Spleen (tissue), 11 donors: ENCODE data around the gene MGMT. TPM values are rescaled to one million over a fixed set of nuclear protein-coding genes. Genes with fewer than 3 reads are reported as not detected.

Experiments used
- DNase-seq: peaks from one replicate; pipeline ENCODE4 v3.0.0-alpha.2; 2020
- H3K27ac ChIP-seq, 8 donors: fragments of 200-600 bp; sonication (generic) in 7 of 8; 1 replicate in 4 of 8; 2 replicates in 4 of 8; pipeline versions ENCODE4 v1.5.0 to v1.8.0; 2016 to 2021; ENCODE audit warnings: inconsistent platforms in 4 of 8, mild to moderate bottlenecking in 4 of 8, moderate library complexity in 1 of 8
- H3K27me3 ChIP-seq, 7 donors: fragments of 200-600 bp; sonication (generic) in 6 of 7; replicated peaks in 1 of 7; 1 replicate in 4 of 7; 2 replicates in 3 of 7; pipeline versions ENCODE4 v1.5.0 to v1.8.0; 2016 to 2021; ENCODE audit warnings: inconsistent platforms in 3 of 7, mild to moderate bottlenecking in 1 of 7
- H3K36me3 ChIP-seq, 6 donors: fragments of 200-600 bp; sonication (generic) in 5 of 6; 1 replicate in 4 of 6; 2 replicates in 2 of 6; pipeline versions ENCODE4 v1.5.0 to v1.8.0; 2016 to 2021; ENCODE audit warnings: inconsistent platforms in 2 of 6
- H3K4me1 ChIP-seq, 6 donors: fragments of 200-600 bp; sonication (generic) in 5 of 6; 1 replicate in 3 of 6; 2 replicates in 3 of 6; pipeline versions ENCODE4 v1.5.0 to v1.8.0; 2016 to 2021; ENCODE audit warnings: inconsistent platforms in 3 of 6
- H3K4me3 ChIP-seq, 8 donors: fragments of 200-600 bp; sonication (generic) in 7 of 8; 1 replicate in 4 of 8; 2 replicates in 4 of 8; pipeline versions ENCODE4 v1.5.0 to v1.8.0; 2016 to 2021; ENCODE audit warnings: inconsistent platforms in 4 of 8, mild to moderate bottlenecking in 4 of 8, moderate library complexity in 2 of 8
- H3K9me3 ChIP-seq, 8 donors: fragments of 200-600 bp; sonication (generic) in 7 of 8; 1 replicate in 4 of 8; 2 replicates in 4 of 8; pipeline versions ENCODE4 v1.5.0 to v1.8.0; 2016 to 2021; ENCODE audit warnings: inconsistent platforms in 4 of 8
- CTCF ChIP-seq, 11 experiments: fragments of 200-600 bp in 7 of 11; fragments of 450-650 bp in 4 of 11; sonication (generic) in 4 of 11; IDR thresholded peaks in 8 of 11; conservative IDR thresholded peaks in 3 of 11; 1 replicate in 7 of 11; 2 replicates in 4 of 11; pipeline versions ENCODE4 v1.4.0 to v1.8.0; 2016 to 2021; ENCODE audit warnings: antibody characterized with exemption in 11 of 11, inconsistent platforms in 4 of 11, mild to moderate bottlenecking in 1 of 11
- POLR2A ChIP-seq, 3 donors: fragments of 450-650 bp; IDR thresholded peaks; one replicate each; pipeline ENCODE4 v1.5.1; 2017; ENCODE audit warnings: antibody characterized with exemption in 3 of 3, mild to moderate bottlenecking in 1 of 3
- POLR2AphosphoS5 ChIP-seq, 3 donors: sonication (generic); formaldehyde crosslinking; IDR thresholded peaks; one replicate each; pipeline ENCODE4 v1.5.1; 2017; ENCODE audit warnings: antibody characterized with exemption in 3 of 3
- WGBS, 5 donors: extraction: QIAGEN DNeasy Blood & Tissue Kit in 3 of 5; methylation state at CpG; one replicate each; pipeline versions ENCODE4 v1.1.5 to v1.1.7; 2013 to 2018; 5-methylcytosine and 5-hydroxymethylcytosine counted together
- intact Hi-C: fragments of 100-400 bp; cut with DNase I; formaldehyde crosslinking; loops from one replicate; pipeline ENCODE4 v1.15.0; 2023; ENCODE audit warnings: low total_unique reads
- polyA plus RNA-seq, 3 donors: library from polyadenylated mRNA; stranded (reverse); fragments of 200-250 nt; gene quantifications; one replicate each; pipeline ENCODE4 v1.2.1, GENCODE V29; 2013
- total RNA-seq, 7 donors: library from RNA; depleted of rRNA in 3 of 7; stranded (reverse); fragments of >200 nt in 3 of 7; fragmentation: NEBNext Ultra II Directional in 4 of 7; extraction: Animal tissue kit (Norgen Biotek cat#: 25700) in 4 of 7; gene quantifications; one replicate each; pipeline versions ENCODE4 v1.1.0 to v1.2.1, GENCODE V29; 2016 to 2021
- donor health status: healthy with polysubstance abuse.
- donor health status: DM: no; HTN: no; CAD: no; lungs with moderate emphysema.
- donor health status: DM: no; HTN: no; CAD: no.
- donor health status: Bipolar disorder and iron deficiency.
- donor health status: healthy.
- donor health status: DM: no; HTN: no; CAD: no.
- donor health status: DM: yes; HTN: yes; CAD: no.

Gene MGMT
- total and polyA plus RNA-seq, 10 donors: 14.3 to 33.4 (median 21.7) TPM

GRCh38 chr10:129769381-129770116 is 302.5 kb downstream of the MGMT start:
- intact Hi-C loops: no loop called here

GRCh38 chr10:129770286-129770685 is 303.2 kb downstream of the MGMT start:
- no peak for TF ChIP-seq CTCF (IDR thresholded peaks at IDR 0.05 in 8 of 11, conservative IDR thresholded peaks at IDR 0.05 in 3 of 11)
- TF ChIP-seq POLR2A (IDR thresholded peaks at IDR 0.05): no peak
- no peak for TF ChIP-seq POLR2AphosphoS5 (IDR thresholded peaks at IDR 0.05)

More at GRCh38 chr10:129769381-129770116, 302.5 kb downstream of the MGMT start:
- H3K27ac ChIP-seq: no peak overlapping the region
- no peaks in the 10 kb centered on the region for H3K27me3 ChIP-seq
- WGBS, 5 donors: 80 to 89% (median 85%) methylated on average over 24 of the region's 24 CpGs
- DNase-seq: peak; percentile 73
- H3K4me3 ChIP-seq: no peak overlapping the region
- peaks cover 0 to 72% (median 27%) of the 10 kb centered on the region in 6 donors for H3K36me3 ChIP-seq
- no peaks in the 10 kb centered on the region for H3K4me1 ChIP-seq
- TF ChIP-seq POLR2A (IDR thresholded peaks at IDR 0.05) (no peak), CTCF (IDR thresholded peaks at IDR 0.05 in 8 of 11, conservative IDR thresholded peaks at IDR 0.05 in 3 of 11) (no peak), POLR2AphosphoS5 (IDR thresholded peaks at IDR 0.05) (no peak)
- H3K9me3 ChIP-seq: peaks cover 0 to 4% (median 0%) of the 10 kb centered on the region in 8 donors

GRCh38 chr10:129771024-129771423 is 304.0 kb downstream of the MGMT start:
- no peaks in the 10 kb centered on the region for H3K27me3 ChIP-seq
- no peaks in the 10 kb centered on the region for H3K4me1 ChIP-seq
- H3K36me3 ChIP-seq: peaks cover 0 to 61% (median 26%) of the 10 kb centered on the region in 6 donors
- peak; percentile 55 for DNase-seq
- H3K27ac ChIP-seq: no peak overlapping the region
- WGBS, 5 donors: 78 to 87% (median 81%) methylated on average over 13 of the region's 13 CpGs
- peaks cover 0 to 4% (median 0%) of the 10 kb centered on the region in 8 donors for H3K9me3 ChIP-seq
- intact Hi-C loops: no loop called here
- no peak overlapping the region for H3K4me3 ChIP-seq
- no peak for TF ChIP-seq POLR2AphosphoS5 (IDR thresholded peaks at IDR 0.05)
- no peak for TF ChIP-seq CTCF (IDR thresholded peaks at IDR 0.05 in 8 of 11, conservative IDR thresholded peaks at IDR 0.05 in 3 of 11)

More at GRCh38 chr10:129770286-129770685, 303.2 kb downstream of the MGMT start:
- H3K27ac ChIP-seq: no peak overlapping the region
- DNase-seq: peak; percentile 72
- no peaks in the 10 kb centered on the region for H3K4me1 ChIP-seq
- H3K4me3 ChIP-seq: no peak overlapping the region
- intact Hi-C loops: no loop called here
- WGBS, 5 donors: 87 to 97% (median 95%) methylated on average over 14 of the region's 14 CpGs
- H3K36me3 ChIP-seq: peaks cover 0 to 68% (median 27%) of the 10 kb centered on the region in 6 donors
- no peaks in the 10 kb centered on the region for H3K27me3 ChIP-seq
- H3K9me3 ChIP-seq: peaks cover 0 to 4% (median 0%) of the 10 kb centered on the region in 8 donors

- intact Hi-C loops: no loop called here
- H3K27me3 ChIP-seq: no peaks in the 10 kb centered on the region
- peaks cover 0 to 56% (median 23%) of the 10 kb centered on the region in 6 donors for H3K36me3 ChIP-seq
- no peaks in the 10 kb centered on the region for H3K4me1 ChIP-seq
- H3K4me3 ChIP-seq: no peak overlapping the region
- peaks cover 0 to 4% (median 0%) of the 10 kb centered on the region in 8 donors for H3K9me3 ChIP-seq
- H3K27ac ChIP-seq: no peak overlapping the region
- peak; percentile 44 for DNase-seq
- no peak for TF ChIP-seq CTCF (IDR thresholded peaks at IDR 0.05 in 8 of 11, conservative IDR thresholded peaks at IDR 0.05 in 3 of 11)
- no peak for TF ChIP-seq POLR2A (IDR thresholded peaks at IDR 0.05)
- no peak for TF ChIP-seq POLR2AphosphoS5 (IDR thresholded peaks at IDR 0.05)
- WGBS, 5 donors: 92 to 97% (median 94%) methylated on average over 13 to 15 of the region's 15 CpGs
These were observed 304.5 kb downstream of the MGMT start for GRCh38 chr10:129771576-129771975.
